ENCODE data around the gene HLA-A.

- TF ChIP-seq CTCF (conservative IDR thresholded peaks at IDR 0.05; ENCODE audit: low read depth in 2 of 2) (no peak), POLR2AphosphoS5 (IDR thresholded peaks at IDR 0.05; ENCODE audit: low read depth) (no peak), CREB1 (CRISPR knock-in tag; IDR thresholded peaks at IDR 0.05; ENCODE audit: low read depth) (no peak), EZH2 (IDR thresholded peaks at IDR 0.05; ENCODE audit: low read depth, unreplicated experiment) (no peak)
Observed at GRCh38 chr6:29951882-29952281, 9.6 kb downstream of the HLA-A start.
